ENCODE results near the gene CDRT15L2.
"Not testable (repeated sequence)": the region's sequence is repeated elsewhere in the genome, so short reads cannot be mapped to it uniquely, and the experiment has no call there.

CDRT15L2 gene

DNA sequence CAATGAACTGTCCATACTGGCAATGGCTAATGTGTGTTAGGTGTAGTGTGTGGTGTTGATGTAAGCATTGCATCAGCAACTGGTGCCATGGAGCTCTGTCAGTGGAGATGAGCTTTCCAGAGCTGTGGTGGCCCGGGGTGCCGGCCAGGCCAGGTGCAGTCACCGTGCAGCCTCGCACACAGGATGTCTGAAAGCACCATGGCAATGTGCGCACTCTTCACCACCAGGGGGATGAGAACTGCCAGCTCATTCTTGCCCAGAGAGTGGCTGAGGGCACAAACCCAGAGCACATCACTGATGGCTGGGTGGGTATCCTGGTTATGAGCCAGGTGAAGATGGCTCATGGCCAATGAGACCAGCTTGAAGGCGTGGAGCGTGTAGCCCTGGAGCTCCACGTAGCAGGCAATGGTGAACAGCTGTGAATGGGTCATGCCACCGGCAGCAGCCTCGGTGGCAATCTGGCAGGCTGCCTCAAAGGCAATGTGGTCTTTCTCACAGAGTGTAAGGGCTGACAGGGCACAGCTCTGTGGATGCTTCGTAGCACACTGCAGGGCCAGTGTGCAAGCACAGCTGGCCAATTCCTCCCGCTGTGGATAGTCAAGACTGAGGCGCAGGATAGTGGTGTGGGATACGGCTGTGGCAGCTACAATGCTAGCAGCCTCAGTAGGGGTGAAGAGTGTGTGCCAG is 4.5 kb downstream of the CDRT15L2 start:
- DNase-seq = not testable (repeated sequence)

DNA sequence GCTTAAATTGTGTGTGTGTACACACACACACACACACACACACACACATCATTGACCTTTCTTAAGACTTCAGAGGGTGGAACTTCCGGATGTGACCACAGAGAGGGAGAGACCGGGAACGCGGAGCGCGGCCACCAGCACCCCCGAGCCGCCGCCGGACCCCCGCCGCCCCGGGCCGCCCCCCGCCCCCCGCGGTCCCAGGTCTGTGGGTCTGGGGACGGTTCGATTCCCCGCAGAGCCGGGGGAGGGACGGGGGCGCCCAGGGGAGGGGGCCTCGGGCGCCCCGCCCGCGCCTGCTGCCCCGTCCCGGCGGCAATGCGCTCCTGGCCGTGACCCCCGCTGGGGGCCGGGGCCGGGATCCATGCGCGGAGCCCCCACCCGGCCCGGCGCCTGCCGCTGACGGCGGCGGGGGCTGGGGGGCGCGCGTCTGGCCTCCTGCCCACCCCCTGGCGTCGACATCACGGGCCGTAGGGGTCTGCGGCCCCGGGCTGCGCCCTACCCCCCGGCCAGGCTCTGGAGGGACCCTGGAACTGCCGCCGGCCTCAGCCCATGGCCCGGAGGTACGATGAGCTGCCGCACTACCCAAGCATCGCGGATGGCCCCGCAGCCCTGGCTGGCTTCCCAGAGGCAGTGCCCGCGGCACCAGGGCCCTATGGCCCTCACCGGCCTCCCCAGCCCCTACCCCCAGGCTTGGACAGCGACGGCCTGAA is 9.4 kb downstream of the CDRT15L2 start:
- DNase-seq = not testable (repeated sequence)

DNA sequence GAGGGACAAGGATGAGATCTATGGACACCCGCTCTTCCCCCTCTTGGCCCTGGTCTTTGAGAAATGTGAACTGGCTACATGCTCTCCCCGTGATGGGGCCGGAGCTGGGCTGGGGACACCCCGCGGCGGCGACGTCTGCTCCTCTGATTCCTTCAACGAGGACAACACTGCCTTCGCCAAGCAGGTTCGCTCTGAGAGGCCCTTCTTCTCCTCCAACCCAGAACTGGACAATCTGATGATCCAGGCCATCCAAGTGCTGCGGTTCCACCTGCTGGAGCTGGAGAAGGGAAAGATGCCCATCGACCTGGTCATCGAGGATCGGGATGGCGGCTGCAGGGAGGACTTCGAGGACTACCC is 9.9 kb downstream of the CDRT15L2 start:
- DNase-seq = not testable (repeated sequence)

DNA sequence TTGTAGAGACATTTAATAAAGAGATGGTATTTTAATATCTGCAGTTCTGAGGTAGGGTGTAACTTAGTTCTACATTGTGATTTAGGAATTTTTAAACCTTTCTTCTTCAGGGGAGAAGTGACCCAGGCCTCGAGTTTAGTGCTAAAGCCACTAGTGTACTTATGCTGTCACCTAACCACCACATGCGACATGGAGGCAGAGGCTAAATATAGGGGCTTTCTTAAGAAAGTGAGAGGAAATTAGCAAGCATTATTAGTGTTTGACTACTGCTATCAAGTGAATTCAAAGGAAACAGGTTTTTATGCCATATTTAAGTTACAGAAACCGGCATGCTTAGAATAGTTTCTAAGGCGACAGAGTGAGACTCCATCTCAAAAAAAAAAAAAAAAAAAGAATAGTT is 11.5 kb downstream of the CDRT15L2 start:
- DNase-seq = not testable (repeated sequence)

DNA sequence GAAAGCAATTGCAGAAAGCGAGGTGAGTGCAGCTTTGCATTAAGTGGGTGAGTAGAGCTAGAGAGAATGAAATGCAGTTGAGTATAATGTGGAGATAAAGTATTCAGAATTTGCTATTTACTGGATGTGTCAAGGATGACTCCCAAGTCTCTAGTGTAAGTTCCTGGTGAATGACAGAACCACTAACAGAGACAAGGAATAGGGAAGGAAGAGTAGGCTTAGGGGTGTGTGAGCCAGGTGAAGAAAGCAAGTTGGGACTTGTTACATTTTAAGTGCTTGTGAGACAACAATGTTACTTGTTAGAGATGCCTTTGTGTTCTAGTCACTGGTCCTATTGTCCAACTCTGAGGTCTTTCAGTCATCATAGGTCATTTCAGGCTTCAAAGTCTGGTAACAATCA is 26.0 kb downstream of the CDRT15L2 start:
- DNase-seq = not testable (repeated sequence)

DNA sequence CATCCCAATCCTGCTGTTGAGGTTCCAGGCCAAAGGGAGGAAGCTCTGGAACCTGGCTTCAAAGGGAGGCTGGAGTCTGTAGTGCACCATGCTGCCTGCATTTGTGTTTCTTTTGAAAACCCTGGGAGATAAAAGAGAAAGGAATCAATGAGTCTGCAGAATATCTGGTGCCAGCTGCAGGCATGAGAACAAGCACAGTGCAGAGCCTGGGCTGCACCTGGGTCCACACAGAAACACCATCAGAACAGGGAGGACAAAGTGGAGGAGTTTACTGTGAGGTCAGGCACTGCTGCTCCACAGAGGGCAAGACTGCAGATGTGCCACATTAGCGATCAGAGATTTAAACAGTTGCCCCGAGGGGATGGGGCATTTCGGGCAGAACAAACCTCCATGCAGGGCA is 30.0 kb downstream of the CDRT15L2 start:
- DNase-seq = not testable (repeated sequence)

DNA sequence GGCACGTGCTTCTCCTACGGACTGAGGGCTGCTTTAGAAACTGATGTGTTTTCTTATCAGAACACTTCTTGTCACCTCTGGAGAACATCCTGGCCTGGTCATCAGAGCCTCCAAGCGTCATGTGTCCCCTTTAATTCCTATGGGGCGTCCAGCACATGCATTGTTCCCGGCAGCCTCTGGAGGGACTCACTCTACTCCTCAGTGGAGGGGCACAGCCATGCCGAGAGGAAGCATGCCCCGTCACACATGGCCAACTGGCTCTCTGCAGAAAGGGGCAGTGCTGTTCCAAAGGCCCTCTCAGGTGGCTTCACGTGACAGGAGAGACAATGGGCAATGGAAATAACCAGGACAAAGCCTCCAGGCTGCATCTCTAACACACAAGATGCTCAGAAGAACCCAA is 31.8 kb downstream of the CDRT15L2 start:
- DNase-seq = no peak

DNA sequence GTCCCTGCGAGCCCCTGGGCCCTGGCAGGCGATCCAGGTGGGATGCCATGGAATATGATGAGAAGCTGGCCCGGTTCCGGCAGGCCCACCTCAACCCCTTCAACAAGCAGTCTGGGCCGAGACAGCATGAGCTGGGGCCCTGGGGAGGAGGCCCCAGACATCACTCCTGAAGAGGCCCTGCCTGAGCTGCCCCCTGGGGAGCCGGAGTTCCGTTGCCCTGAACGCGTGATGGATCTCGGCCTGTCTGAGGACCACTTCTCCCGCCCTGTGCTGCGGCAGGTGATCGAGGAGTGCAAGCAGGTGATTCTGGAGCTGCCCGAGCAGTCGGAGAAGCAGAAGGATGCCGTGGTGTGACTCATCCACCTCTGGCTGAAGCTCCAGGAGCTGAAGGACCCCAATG is 33.1 kb downstream of the CDRT15L2 start:
- DNase-seq = no peak

DNA sequence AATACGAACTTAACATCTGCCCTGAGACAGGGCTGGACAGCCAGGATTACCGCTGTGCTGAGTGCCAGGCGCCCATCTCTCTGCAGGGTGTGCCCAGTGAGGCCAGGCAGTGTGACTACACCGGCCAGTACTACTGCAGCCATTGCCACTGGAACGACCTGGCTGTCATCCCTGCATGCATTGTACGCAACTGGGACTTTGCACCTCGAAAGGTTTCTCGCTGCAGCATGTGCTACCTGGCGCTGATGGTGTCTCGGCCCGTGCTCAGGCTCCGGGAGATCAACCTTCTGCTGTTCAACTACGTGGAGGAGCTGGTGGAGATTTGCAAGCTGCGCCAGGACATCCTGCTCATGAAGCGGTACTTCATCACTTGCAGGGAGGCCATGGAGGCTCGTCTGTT is 33.7 kb downstream of the CDRT15L2 start:
- DNase-seq = no peak

DNA sequence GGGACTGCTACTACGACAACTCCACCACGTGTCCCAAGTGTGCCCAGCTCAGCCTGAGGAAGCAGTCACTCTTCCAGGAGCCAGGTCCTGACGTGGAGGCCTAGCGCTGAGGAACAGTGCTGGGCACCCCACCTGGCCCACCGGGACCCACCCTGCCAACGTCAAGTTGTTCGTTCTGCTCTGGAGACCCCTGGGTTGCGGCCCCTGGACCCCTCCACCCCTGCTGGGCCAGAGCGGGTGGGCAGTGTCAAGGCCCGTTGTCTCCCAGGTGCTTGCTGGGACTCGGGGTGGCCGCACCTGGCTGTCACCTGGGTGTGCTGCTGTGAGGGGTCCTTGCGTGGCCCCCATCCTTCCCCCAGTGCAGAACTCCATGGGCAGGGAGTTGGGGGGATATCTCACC is 34.4 kb downstream of the CDRT15L2 start:
- no peak for DNase-seq

DNA sequence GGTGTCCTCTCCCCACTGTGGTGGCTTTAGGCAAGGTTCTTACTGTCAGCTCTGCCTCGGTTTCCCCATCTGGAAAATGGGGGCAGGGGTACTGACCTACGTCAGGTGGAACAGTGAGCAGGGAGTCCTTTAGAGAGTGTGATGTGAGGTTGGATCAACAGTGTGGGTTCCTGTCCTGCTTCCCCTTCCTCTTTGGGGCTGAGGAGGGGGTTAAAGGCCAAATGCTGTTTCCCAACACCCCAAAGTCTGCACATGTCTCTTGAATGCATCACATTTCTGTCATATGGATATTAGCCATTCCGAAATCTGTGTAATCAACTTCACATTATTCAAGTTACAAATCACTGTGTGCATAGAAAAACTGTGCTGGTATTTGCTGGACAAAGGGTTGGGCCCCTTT is 35.9 kb downstream of the CDRT15L2 start:
- DNase-seq = not testable (repeated sequence)

Measured in NCI-H345 (cell line).